DOHH2 (cell line): ENCODE data around the gene ITGA8.

Experiments
- H3F3A ChIP-seq: fragments of 200-600 bp; sonication (generic), shearing (Covaris generic); 2 replicates; pipeline ENCODE4 v1.6.0; 2016; ENCODE audit warnings: antibody characterized with exemption, mild to moderate bottlenecking; ENCODE audit not compliant: control insufficient read depth, insufficient read depth
- H3K27ac ChIP-seq: fragments of 200-600 bp; sonication (generic); 2 replicates; pipeline ENCODE4 v1.5.1; 2014; ENCODE audit warnings: low read depth, mild to moderate bottlenecking, low read length, moderate library complexity
- H3K27me3 ChIP-seq: fragments of 200-600 bp; sonication (generic); 2 replicates; pipeline ENCODE4 v1.6.1; 2014; ENCODE audit warnings: mild to moderate bottlenecking, low read length, mixed read lengths; ENCODE audit not compliant: control insufficient read depth
- H3K36me3 ChIP-seq: fragments of 200-600 bp; sonication (generic); 2 replicates; pipeline ENCODE4 v1.6.1; 2014; ENCODE audit warnings: mild to moderate bottlenecking, low read length, moderate library complexity, mixed read lengths; ENCODE audit not compliant: control insufficient read depth
- H3K4me1 ChIP-seq: fragments of 200-600 bp; sonication (generic); 2 replicates; pipeline ENCODE4 v1.6.1; 2014; ENCODE audit warnings: mild to moderate bottlenecking, low read length, mixed read lengths; ENCODE audit not compliant: control insufficient read depth
- H3K4me2 ChIP-seq: fragments of 200-600 bp; sonication (generic); 2 replicates; pipeline ENCODE4 v1.6.0; 2014; ENCODE audit warnings: mild to moderate bottlenecking, low read length, moderate library complexity
- H3K4me3 ChIP-seq: fragments of 200-600 bp; sonication (generic); 2 replicates; pipeline ENCODE4 v1.5.1; 2014; ENCODE audit warnings: mild to moderate bottlenecking, low read length, mixed read lengths
- H3K79me2 ChIP-seq: fragments of 200-600 bp; sonication (generic); 2 replicates; pipeline ENCODE4 v1.6.1; 2014; ENCODE audit warnings: mild to moderate bottlenecking, low read length, mixed read lengths; ENCODE audit not compliant: control insufficient read depth
- H3K9me2 ChIP-seq: fragments of 200-600 bp; sonication (generic); replicated peaks from 2 replicates; pipeline ENCODE4 v1.6.1; 2014; ENCODE audit warnings: mild to moderate bottlenecking, low read length, mixed read lengths; ENCODE audit not compliant: control insufficient read depth
- H3K9me3 ChIP-seq: fragments of 200-600 bp; sonication (generic); 2 replicates; pipeline ENCODE4 v1.6.1; 2014; ENCODE audit warnings: antibody characterized with exemption, low read length, mixed read lengths; ENCODE audit not compliant: control insufficient read depth, insufficient read depth
- H4K20me1 ChIP-seq: fragments of 200-600 bp; sonication (generic); 2 replicates; pipeline ENCODE4 v1.6.0; 2014; ENCODE audit warnings: low read depth, mild to moderate bottlenecking, antibody characterized with exemption, low read length, moderate library complexity; ENCODE audit not compliant: control insufficient read depth, insufficient read depth
- EZH2phosphoT487 ChIP-seq: fragments of 200-600 bp; sonication (generic); IDR thresholded peaks from 2 replicates; pipeline ENCODE4 v1.6.1; 2017; ENCODE audit warnings: borderline replicate concordance, mild to moderate bottlenecking, antibody characterized with exemption, low read length, moderate library complexity, mixed read lengths
- TF ChIP-seq, protein P1 (sequence below): fragments of 200-600 bp; sonication (generic); IDR thresholded peaks from one replicate; pipeline ENCODE4 v1.5.1; 2014; ENCODE audit warnings: antibody characterized with exemption, mild to moderate bottlenecking, low read depth, low read length; ENCODE audit not compliant: poor library complexity, severe bottlenecking

Gene ITGA8

GRCh38 chr10:15472008-15472407 lies 247.7 kb downstream of the ITGA8 start:
- Histone ChIP-seq H3K4me1 (no peaks in the 10 kb centered on the region), H3K27me3 (no peaks in the 10 kb centered on the region), H3K27ac (no peak overlapping the region), H3K4me2 (no peak overlapping the region), H3F3A (no peaks in the 10 kb centered on the region), H3K79me2 (no peaks in the 10 kb centered on the region), H3K36me3 (no peaks in the 10 kb centered on the region), H3K4me3 (no peak overlapping the region), H3K9me2 (no peaks in the 10 kb centered on the region), H4K20me1 (no peaks in the 10 kb centered on the region), H3K9me3 (no peaks in the 10 kb centered on the region)
- TF ChIP-seq EZH2phosphoT487 = no peak
- TF ChIP-seq, protein P1, sequence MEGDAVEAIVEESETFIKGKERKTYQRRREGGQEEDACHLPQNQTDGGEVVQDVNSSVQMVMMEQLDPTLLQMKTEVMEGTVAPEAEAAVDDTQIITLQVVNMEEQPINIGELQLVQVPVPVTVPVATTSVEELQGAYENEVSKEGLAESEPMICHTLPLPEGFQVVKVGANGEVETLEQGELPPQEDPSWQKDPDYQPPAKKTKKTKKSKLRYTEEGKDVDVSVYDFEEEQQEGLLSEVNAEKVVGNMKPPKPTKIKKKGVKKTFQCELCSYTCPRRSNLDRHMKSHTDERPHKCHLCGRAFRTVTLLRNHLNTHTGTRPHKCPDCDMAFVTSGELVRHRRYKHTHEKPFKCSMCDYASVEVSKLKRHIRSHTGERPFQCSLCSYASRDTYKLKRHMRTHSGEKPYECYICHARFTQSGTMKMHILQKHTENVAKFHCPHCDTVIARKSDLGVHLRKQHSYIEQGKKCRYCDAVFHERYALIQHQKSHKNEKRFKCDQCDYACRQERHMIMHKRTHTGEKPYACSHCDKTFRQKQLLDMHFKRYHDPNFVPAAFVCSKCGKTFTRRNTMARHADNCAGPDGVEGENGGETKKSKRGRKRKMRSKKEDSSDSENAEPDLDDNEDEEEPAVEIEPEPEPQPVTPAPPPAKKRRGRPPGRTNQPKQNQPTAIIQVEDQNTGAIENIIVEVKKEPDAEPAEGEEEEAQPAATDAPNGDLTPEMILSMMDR = no peak

DNA sequence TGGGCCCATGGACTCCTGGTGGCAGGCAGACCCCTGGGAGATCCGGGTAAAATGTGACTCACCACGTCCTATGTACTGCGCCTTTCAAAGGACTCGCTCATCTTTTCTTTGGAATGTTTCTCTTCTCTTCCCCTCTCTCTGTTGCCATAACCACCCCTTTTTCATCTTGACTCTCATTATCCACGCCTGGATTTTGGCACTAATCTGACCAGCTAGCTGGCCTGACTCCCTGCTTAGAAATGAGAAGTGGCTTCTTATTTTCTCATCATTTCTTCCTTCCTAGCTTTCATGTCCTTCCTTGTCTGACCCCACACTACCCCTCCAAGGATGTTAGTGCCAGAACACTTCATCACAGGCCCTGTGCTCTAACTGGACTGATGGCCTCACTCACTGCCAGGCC lies 250.6 kb downstream of the ITGA8 start:
- Histone ChIP-seq H3K4me3 (no peak overlapping the region), H3F3A (no peaks in the 10 kb centered on the region), H3K27me3 (no peaks in the 10 kb centered on the region), H3K36me3 (no peaks in the 10 kb centered on the region), H3K9me3 (no peaks in the 10 kb centered on the region), H4K20me1 (no peaks in the 10 kb centered on the region), H3K4me2 (no peak overlapping the region), H3K4me1 (no peaks in the 10 kb centered on the region), H3K9me2 (no peaks in the 10 kb centered on the region), H3K27ac (no peak overlapping the region), H3K79me2 (no peaks in the 10 kb centered on the region)
- TF ChIP-seq, protein P1 = no peak
- no peak for TF ChIP-seq EZH2phosphoT487

- H3K4me3 ChIP-seq = no peak overlapping the region
- H4K20me1 ChIP-seq = no peaks in the 10 kb centered on the region
- TF ChIP-seq, protein P1 = no peak
- TF ChIP-seq EZH2phosphoT487 = no peak
These were observed 255.3 kb downstream of the ITGA8 start for GRCh38 chr10:15464381-15464780.

More at GRCh38 chr10:15464381-15464780, 255.3 kb downstream of the ITGA8 start:
- Histone ChIP-seq H3K27me3 (no peaks in the 10 kb centered on the region), H3F3A (no peaks in the 10 kb centered on the region), H3K36me3 (no peaks in the 10 kb centered on the region), H3K9me3 (no peaks in the 10 kb centered on the region), H3K4me2 (no peak overlapping the region), H3K27ac (no peak overlapping the region), H3K9me2 (no peaks in the 10 kb centered on the region), H3K79me2 (no peaks in the 10 kb centered on the region), H3K4me1 (no peaks in the 10 kb centered on the region)
